ENCODE data around the gene RFX5.

RFX5 gene

GRCh38 chr1:151373196-151373595 is 26.1 kb upstream of the RFX5 start:
- DNase-seq (ENCODE audit: low read depth, low spot score) = no peak
- Histone ChIP-seq H3K9me3 (ENCODE audit: low read depth, low read length) (no peaks in the 10 kb centered on the region), H3K4me3 (no peak overlapping the region), H3K9ac (ENCODE audit: insufficient read length) (no peak overlapping the region), H3K27ac (no peak overlapping the region), H3K36me3 (ENCODE audit: insufficient read depth, low read length) (no peaks in the 10 kb centered on the region)
- TF ChIP-seq FOXP2 (optimal IDR thresholded peaks at IDR 0.05; ENCODE audit: control extremely low read depth, extremely low read length, insufficient read depth) (no peak), POLR2AphosphoS5 (IDR thresholded peaks at IDR 0.05; ENCODE audit: borderline replicate concordance, low read depth, low read length) (no peak)

- Histone ChIP-seq H3K9me3 (ENCODE audit: low read depth, low read length) (no peaks in the 10 kb centered on the region), H3K4me3 (no peak within 1 kb of the TSS), H3K27ac (no peak within 1 kb of the TSS), H3K9ac (ENCODE audit: insufficient read length) (no peak within 1 kb of the TSS), H3K36me3 (ENCODE audit: insufficient read depth, low read length) (no peaks in the 10 kb centered on the region)
- TF ChIP-seq FOXP2 (optimal IDR thresholded peaks at IDR 0.05; ENCODE audit: control extremely low read depth, extremely low read length, insufficient read depth) (no peak), POLR2AphosphoS5 (IDR thresholded peaks at IDR 0.05; ENCODE audit: borderline replicate concordance, low read depth, low read length) (peak; percentile 68)
- DNase-seq (ENCODE audit: low read depth, low spot score) = no peak
Observed at GRCh38 chr1:151372058-151372934, 25.2 kb upstream of the RFX5 start, which contains the start of gene SELENBP1. TSS of gene SELENBP1 (minus strand) at chr1:151372705. CDS start at chr1:151372641, 64 bp downstream.

- Histone ChIP-seq H3K9ac (ENCODE audit: insufficient read length) (no peak overlapping the region), H3K9me3 (ENCODE audit: low read depth, low read length) (no peaks in the 10 kb centered on the region), H3K4me3 (no peak overlapping the region), H3K27ac (no peak overlapping the region), H3K36me3 (ENCODE audit: insufficient read depth, low read length) (no peaks in the 10 kb centered on the region)
- DNase-seq (ENCODE audit: low read depth, low spot score) = no peak
- TF ChIP-seq FOXP2 (optimal IDR thresholded peaks at IDR 0.05; ENCODE audit: control extremely low read depth, extremely low read length, insufficient read depth) (no peak), EZH2 (IDR thresholded peaks at IDR 0.05) (no peak), POLR2AphosphoS5 (IDR thresholded peaks at IDR 0.05; ENCODE audit: borderline replicate concordance, low read depth, low read length) (0 out of 2 replicates have a peak, but pooled peaks have one; percentile 24)
Observed at GRCh38 chr1:151371370-151372057, 24.5 kb upstream of the RFX5 start.

GRCh38 chr1:151370211-151370911 is 23.3 kb upstream of the RFX5 start:
- H3K9ac ChIP-seq (ENCODE audit: insufficient read length) = peak overlapping the region; percentile 9
- H3K27ac ChIP-seq = no peak overlapping the region
- no peak for DNase-seq (ENCODE audit: low read depth, low spot score)
- H3K4me3 ChIP-seq = no peak overlapping the region
- no peaks in the 10 kb centered on the region for H3K36me3 ChIP-seq (ENCODE audit: insufficient read depth, low read length)
- no peak for TF ChIP-seq POLR2AphosphoS5 (IDR thresholded peaks at IDR 0.05; ENCODE audit: borderline replicate concordance, low read depth, low read length)
- TF ChIP-seq FOXP2 (optimal IDR thresholded peaks at IDR 0.05; ENCODE audit: control extremely low read depth, extremely low read length, insufficient read depth) = no peak
- TF ChIP-seq EZH2 (IDR thresholded peaks at IDR 0.05) = no peak
- H3K9me3 ChIP-seq (ENCODE audit: low read depth, low read length) = no peaks in the 10 kb centered on the region

GRCh38 chr1:151369621-151370048 is 22.6 kb upstream of the RFX5 start:
- Histone ChIP-seq H3K4me3 (no peak overlapping the region), H3K9me3 (ENCODE audit: low read depth, low read length) (no peaks in the 10 kb centered on the region), H3K36me3 (ENCODE audit: insufficient read depth, low read length) (no peaks in the 10 kb centered on the region), H3K9ac (ENCODE audit: insufficient read length) (no peak overlapping the region), H3K27ac (no peak overlapping the region)
- DNase-seq (ENCODE audit: low read depth, low spot score) = no peak
- no peak for TF ChIP-seq EZH2 (IDR thresholded peaks at IDR 0.05)
- no peak for TF ChIP-seq POLR2AphosphoS5 (IDR thresholded peaks at IDR 0.05; ENCODE audit: borderline replicate concordance, low read depth, low read length)
- TF ChIP-seq FOXP2 (optimal IDR thresholded peaks at IDR 0.05; ENCODE audit: control extremely low read depth, extremely low read length, insufficient read depth) = no peak

- no peak overlapping the region for H3K9ac ChIP-seq (ENCODE audit: insufficient read length)
- H3K4me3 ChIP-seq = no peak overlapping the region
- no peak overlapping the region for H3K27ac ChIP-seq
- no peak for DNase-seq (ENCODE audit: low read depth, low spot score)
- no peaks in the 10 kb centered on the region for H3K36me3 ChIP-seq (ENCODE audit: insufficient read depth, low read length)
- TF ChIP-seq POLR2AphosphoS5 (IDR thresholded peaks at IDR 0.05; ENCODE audit: borderline replicate concordance, low read depth, low read length) = no peak
- no peak for TF ChIP-seq EZH2 (IDR thresholded peaks at IDR 0.05)
- no peak for TF ChIP-seq FOXP2 (optimal IDR thresholded peaks at IDR 0.05; ENCODE audit: control extremely low read depth, extremely low read length, insufficient read depth)
- H3K9me3 ChIP-seq (ENCODE audit: low read depth, low read length) = no peaks in the 10 kb centered on the region
Observed at GRCh38 chr1:151369302-151369610, 22.2 kb upstream of the RFX5 start.

- TF ChIP-seq POLR2AphosphoS5 (IDR thresholded peaks at IDR 0.05; ENCODE audit: borderline replicate concordance, low read depth, low read length) = no peak
- TF ChIP-seq EZH2 (IDR thresholded peaks at IDR 0.05) = no peak
- no peak for TF ChIP-seq FOXP2 (optimal IDR thresholded peaks at IDR 0.05; ENCODE audit: control extremely low read depth, extremely low read length, insufficient read depth)
Observed at GRCh38 chr1:151368393-151369301, 21.6 kb upstream of the RFX5 start.

More at GRCh38 chr1:151368393-151369301, 21.6 kb upstream of the RFX5 start:
- DNase-seq (ENCODE audit: low read depth, low spot score) = no peak
- no peak overlapping the region for H3K4me3 ChIP-seq
- no peaks in the 10 kb centered on the region for H3K9me3 ChIP-seq (ENCODE audit: low read depth, low read length)
- no peak overlapping the region for H3K27ac ChIP-seq
- H3K36me3 ChIP-seq (ENCODE audit: insufficient read depth, low read length) = no peaks in the 10 kb centered on the region
- no peak overlapping the region for H3K9ac ChIP-seq (ENCODE audit: insufficient read length)

Data from SK-N-MC (cell line).